Measurements from ENCODE around the gene FAM110D.
A peak's percentile ranks its signal among the peaks of the same experiment; 100 is the strongest.

- TF ChIP-seq EGR1 (IDR thresholded peaks at IDR 0.05), result no peak
- no peak for TF ChIP-seq EP300 (IDR thresholded peaks at IDR 0.05; ENCODE audit: borderline replicate concordance)
- TF ChIP-seq USF1 (IDR thresholded peaks at IDR 0.05), result no peak
- no peak for TF ChIP-seq REST (IDR thresholded peaks at IDR 0.05; ENCODE audit: low read depth)
- TF ChIP-seq MAX (IDR thresholded peaks at IDR 0.05), result peak; percentile 96
- no peak for TF ChIP-seq CEBPB (IDR thresholded peaks at IDR 0.05)
Measured at GRCh38 chr1:26161415-26162219, 2.7 kb downstream of the FAM110D start.

Data from Ishikawa (cell line).